IMR-90 (cell line): ENCODE results near the gene CEP72. TPM values are rescaled to one million over a fixed set of nuclear protein-coding genes. Genes with fewer than 3 reads are reported as not detected.
"Not testable (repeated sequence)": the region's sequence is repeated elsewhere in the genome, so short reads cannot be mapped to it uniquely, and the experiment has no call there.

Experiments
- ATAC-seq: fragments of 200-7000 bp; cut with Tn5 transposase; 2 replicates; pipeline ENCODE4 v1.9.1; 2020; ENCODE audit warnings: low read depth, mild to moderate bottlenecking, moderate library complexity
- BruUV-seq: library from RNA; stranded (reverse); fragments of 400-500 nt; replicated peaks from 2 replicates; lab custom pipeline; 2021; lab: Mats Ljungman, UMichigan
- CTCF ChIA-PET: fragments of 300-600 bp; formaldehyde crosslinking; extraction: SDS; loops from one replicate; lab custom pipeline; 2021; ENCODE audit warnings: antibody characterized with exemption; lab: Yijun Ruan, JAX
- POLR2A ChIA-PET: fragments of 300-600 bp; sonication (Branson Sonifier 250); formaldehyde crosslinking; loops from one replicate; lab custom pipeline; 2022; ENCODE audit warnings: antibody characterized with exemption; ENCODE audit not compliant: unreplicated experiment; lab: Charles Lee
- DNase-seq: peaks from one replicate; pipeline ENCODE4 v3.0.0; 2013
- H2AFZ ChIP-seq: replicated peaks from 2 replicates; pipeline ENCODE3; 2013; ENCODE audit warnings: low read length, mild to moderate bottlenecking; ENCODE audit not compliant: poor library complexity
- H2AK5ac ChIP-seq: 2 replicates; pipeline ENCODE4 v1.6.1; 2013; ENCODE audit warnings: low read depth, low read length, inconsistent platforms
- H2AK9ac ChIP-seq: replicated peaks from 2 replicates; pipeline ENCODE3; 2013; ENCODE audit warnings: mild to moderate bottlenecking, low read depth, low read length, moderate library complexity; ENCODE audit not compliant: poor library complexity
- H2BK120ac ChIP-seq: 2 replicates; pipeline ENCODE4 v1.6.1; 2013; ENCODE audit warnings: low read depth, low read length, inconsistent platforms
- H2BK15ac ChIP-seq: 3 replicates; pipeline ENCODE4 v1.6.1; 2013; ENCODE audit warnings: low read depth, low read length, inconsistent platforms
- H2BK20ac ChIP-seq: 2 replicates; pipeline ENCODE4 v1.6.1; 2013; ENCODE audit warnings: low read depth, mild to moderate bottlenecking, inconsistent platforms, low read length, moderate library complexity
- H2BK5ac ChIP-seq: 2 replicates; pipeline ENCODE4 v1.6.1; 2013; ENCODE audit warnings: mild to moderate bottlenecking, low read depth, low read length, inconsistent platforms; ENCODE audit not compliant: poor library complexity, severe bottlenecking
- H3K14ac ChIP-seq: replicated peaks from 2 replicates; pipeline ENCODE4 v1.6.1; 2013; ENCODE audit warnings: low read depth, low read length, inconsistent platforms
- H3K18ac ChIP-seq: 2 replicates; pipeline ENCODE4 v1.6.1; 2013; ENCODE audit warnings: low read depth, low read length, control low read depth
- H3K23ac ChIP-seq: 2 replicates; pipeline ENCODE4 v1.6.1; 2013; ENCODE audit warnings: low read depth, low read length, inconsistent platforms
- H3K27ac ChIP-seq: 2 replicates; pipeline ENCODE4 v1.5.1; 2013; ENCODE audit warnings: mild to moderate bottlenecking, control low read depth, low read length; ENCODE audit not compliant: insufficient read depth
- H3K27me3 ChIP-seq: 2 replicates; pipeline ENCODE4 v1.6.1; 2013; ENCODE audit warnings: low read length; ENCODE audit not compliant: control insufficient read depth, insufficient read depth
- H3K36me3 ChIP-seq: 2 replicates; pipeline ENCODE4 v1.6.1; 2013; ENCODE audit warnings: low read length, mixed read lengths; ENCODE audit not compliant: control insufficient read depth, insufficient read depth
- H3K4ac ChIP-seq: 2 replicates; pipeline ENCODE4 v1.6.1; 2013; ENCODE audit warnings: low read depth, low read length, inconsistent platforms
- H3K4me1 ChIP-seq: 2 replicates; pipeline ENCODE4 v1.6.1; 2013; ENCODE audit warnings: low read length, mixed read lengths; ENCODE audit not compliant: control insufficient read depth, insufficient read depth
- H3K4me2 ChIP-seq: 2 replicates; pipeline ENCODE4 v1.6.1; 2013; ENCODE audit warnings: low read depth, mild to moderate bottlenecking, control low read depth, low read length, moderate library complexity
- H3K4me3 ChIP-seq: 2 replicates; pipeline ENCODE4 v1.5.1; 2013; ENCODE audit warnings: low read depth, mild to moderate bottlenecking, control low read depth, low read length, moderate library complexity; ENCODE audit not compliant: insufficient read depth
- H3K56ac ChIP-seq: 2 replicates; pipeline ENCODE4 v1.6.1; 2013; ENCODE audit warnings: low read length, inconsistent platforms; ENCODE audit not compliant: insufficient read depth; ENCODE audit errors: extremely low read depth
- H3K79me1 ChIP-seq, 2 experiments: 2 replicates each; pipeline ENCODE4 v1.6.1; 2013; ENCODE audit warnings: low read length in 2 of 2, inconsistent platforms in 1 of 2, low read depth in 1 of 2
- H3K9ac ChIP-seq: 2 replicates; pipeline ENCODE4 v1.6.1; 2013; ENCODE audit warnings: low read depth, low read length, control low read depth
- H3K9me1 ChIP-seq: 2 replicates; pipeline ENCODE4 v1.6.1; 2013; ENCODE audit warnings: low read length, inconsistent platforms; ENCODE audit not compliant: insufficient read depth
- H3K9me3 ChIP-seq: 2 replicates; pipeline ENCODE4 v1.6.1; 2013; ENCODE audit warnings: low read length; ENCODE audit not compliant: control insufficient read depth, insufficient read depth
- H4K20me1 ChIP-seq: 2 replicates; pipeline ENCODE4 v1.6.1; 2013; ENCODE audit warnings: low read length, inconsistent platforms; ENCODE audit not compliant: insufficient read depth
- H4K5ac ChIP-seq: 2 replicates; pipeline ENCODE4 v1.6.1; 2013; ENCODE audit warnings: mild to moderate bottlenecking, low read depth, low read length, control low read depth
- H4K8ac ChIP-seq, 2 experiments: 2 replicates each; pipeline ENCODE4 v1.6.1; 2013; ENCODE audit warnings: low read depth in 2 of 2, low read length in 2 of 2, control low read depth in 1 of 2, inconsistent platforms in 1 of 2
- H4K91ac ChIP-seq: 2 replicates; pipeline ENCODE4 v1.6.1; 2013; ENCODE audit warnings: low read depth, low read length, inconsistent platforms; ENCODE audit not compliant: insufficient read depth
- WGBS, 2 experiments: methylation state at CpG; one replicate each; pipeline versions ENCODE4 v1.1.5 to v1.1.7; 2013; ENCODE audit warnings: missing lambda C conversion rate in 2 of 2; ENCODE audit not compliant: insufficient read length in 1 of 2; ENCODE audit errors: extremely low coverage in 2 of 2; 5-methylcytosine and 5-hydroxymethylcytosine counted together
- dilution Hi-C: fragments of 300-500 bp; cut with HindIII; formaldehyde crosslinking; loops from one replicate; pipeline ENCODE4 v1.14.3; 2018; ENCODE audit warnings: low sequenced_read_pairs; ENCODE audit not compliant: unreplicated experiment
- in situ Hi-C: fragments of 300-500 bp; cut with MboI; formaldehyde crosslinking; loops from 3 replicates; pipeline ENCODE4 v1.14.3; 2019; ENCODE audit warnings: low sequenced_read_pairs, inconsistent platforms, mixed read lengths
- intact Hi-C: fragments of 100-400 bp; cut with micrococcal nuclease; formaldehyde crosslinking; loops from 2 replicates; pipeline ENCODE4 v1.10.0; 2022
- polyA plus RNA-seq, 3 experiments: library from polyadenylated mRNA; depleted of rRNA; stranded (reverse); fragments of >200 nt; gene quantifications; 2 replicates each; pipeline ENCODE4 v1.2.3, GENCODE V29; 2012; ENCODE audit warnings: low replicate concordance in 1 of 3
- total RNA-seq: library from RNA; depleted of rRNA; stranded (reverse); fragments of >200 nt; gene quantifications from 2 replicates; pipeline ENCODE4 v1.2.3, GENCODE V29; 2012

CEP72 gene
- total and polyA plus RNA-seq, 2 of the 4 experiments (the other 2 are of a cell fraction) = 2.9 to 4.3 TPM

DNA sequence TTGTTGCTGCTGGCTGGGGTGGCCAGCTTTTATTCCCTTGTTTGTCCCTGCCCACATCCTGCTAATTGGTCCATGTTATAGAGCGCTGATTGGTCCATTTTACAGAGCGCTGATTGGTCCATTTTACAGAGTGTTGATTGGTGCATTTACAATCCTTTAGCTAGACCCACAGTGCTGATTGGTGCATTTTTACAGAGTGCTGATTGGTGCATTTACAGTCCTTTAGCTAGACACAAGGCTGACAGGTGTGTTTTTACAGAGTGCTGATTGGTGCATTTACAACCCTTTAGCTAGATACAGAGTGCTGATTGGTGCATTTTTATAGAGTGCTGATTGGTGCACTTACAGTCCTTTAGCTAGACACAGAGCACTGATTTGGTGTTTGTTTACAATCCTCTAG, 34.9 kb upstream of the CEP72 start:
- H3K18ac ChIP-seq, ATAC-seq, intact Hi-C loops, H3K9me1 ChIP-seq, H2BK15ac ChIP-seq, in situ Hi-C loops, H4K91ac ChIP-seq, H2BK5ac ChIP-seq, H4K8ac ChIP-seq, H3K4me3 ChIP-seq, H3K9ac ChIP-seq, H3K27ac ChIP-seq, H3K4me1 ChIP-seq, H3K9me3 ChIP-seq, H2AK9ac ChIP-seq, H4K20me1 ChIP-seq, dilution Hi-C loops, H3K36me3 ChIP-seq, POLR2A ChIA-PET, H2AFZ ChIP-seq, H3K23ac ChIP-seq, BruUV-seq, H3K14ac ChIP-seq, H3K56ac ChIP-seq, H2AK5ac ChIP-seq, H3K4ac ChIP-seq, H4K5ac ChIP-seq, DNase-seq, H2BK120ac ChIP-seq, H3K79me1 ChIP-seq, CTCF ChIA-PET, H3K4me2 ChIP-seq, H2BK20ac ChIP-seq: not testable (repeated sequence)
- peaks cover 52% of the 10 kb centered on the region for H3K27me3 ChIP-seq
- WGBS, 2 experiments = no CpG with 5 or more reads among the region's 2 CpGs
